ENCODE data around the gene TAB2. TPM values are rescaled to one million over a fixed set of nuclear protein-coding genes. Genes with fewer than 3 reads are reported as not detected.

Gene TAB2
- total and polyA plus RNA-seq, 7 donors, result 33.4 to 149 (median 100) TPM

DNA sequence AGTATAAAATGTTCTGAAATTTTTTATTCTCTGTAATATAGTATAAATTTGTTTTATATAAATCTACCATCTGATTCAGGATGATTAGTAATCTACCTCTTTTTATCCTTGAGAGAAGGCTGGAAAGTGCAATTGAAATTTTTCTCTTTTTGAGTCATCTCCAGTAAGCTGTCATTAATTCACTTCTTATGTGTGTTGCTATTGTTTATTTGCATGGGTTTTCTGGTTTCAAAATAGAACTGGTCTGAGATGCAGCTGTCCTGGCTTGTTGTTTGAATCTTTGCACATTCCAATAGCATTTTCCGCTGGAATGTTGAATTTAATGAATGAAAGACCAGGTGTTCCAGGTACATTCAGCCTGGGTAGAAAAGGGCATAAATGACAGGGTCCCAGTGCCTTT lies 24.3 kb upstream of the TAB2 start:
- TF ChIP-seq CTCF (IDR thresholded peaks at IDR 0.05) (no peak), POLR2A (IDR thresholded peaks at IDR 0.05) (no peak), EP300 (IDR thresholded peaks at IDR 0.05) (no peak), POLR2AphosphoS5 (IDR thresholded peaks at IDR 0.05) (no peak)
- intact Hi-C loops (cut with DNase I), result no loop called here

DNA sequence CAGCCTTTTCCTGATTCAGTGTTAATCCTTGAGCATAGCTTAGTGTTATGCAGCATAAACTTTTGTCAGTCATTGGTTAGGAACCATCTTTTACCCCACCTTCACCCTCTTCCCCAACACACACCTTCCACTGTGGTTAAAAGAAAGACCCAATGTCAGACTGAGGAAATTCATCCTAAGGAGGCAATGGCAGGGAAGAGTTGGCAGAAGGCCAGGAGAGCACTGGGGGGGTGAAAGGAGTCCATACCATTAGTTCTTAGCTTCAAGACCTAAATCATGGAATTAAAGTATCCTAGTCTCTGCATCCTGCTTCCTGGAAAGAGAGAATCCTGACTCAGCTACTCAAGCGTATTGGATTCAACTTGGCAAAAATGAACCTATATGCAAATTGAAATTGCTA lies 16.9 kb upstream of the TAB2 start:
- DNase-seq, result no peak
- WGBS, 2 donors, result 99 to 100% methylated on average over 1 of the region's 1 CpG
- no peaks in the 10 kb centered on the region for H3K36me3 ChIP-seq
- TF ChIP-seq POLR2A (IDR thresholded peaks at IDR 0.05) (no peak), EP300 (IDR thresholded peaks at IDR 0.05) (no peak)
- no peaks in the 10 kb centered on the region for H3K4me1 ChIP-seq
- intact Hi-C loops (cut with DNase I), result no loop called here
- no peak overlapping the region for H3K4me3 ChIP-seq
- no peak overlapping the region for H3K27ac ChIP-seq
- no peaks in the 10 kb centered on the region for H3K27me3 ChIP-seq
- no peaks in the 10 kb centered on the region for H3K9me3 ChIP-seq

More for the DNA sequence above, 24.3 kb upstream of the TAB2 start:
- Histone ChIP-seq H3K27ac (no peak overlapping the region), H3K36me3 (no peaks in the 10 kb centered on the region), H3K4me3 (no peak overlapping the region), H3K9me3 (no peaks in the 10 kb centered on the region), H3K27me3 (no peaks in the 10 kb centered on the region), H3K4me1 (no peaks in the 10 kb centered on the region)
- no peak for DNase-seq
- 92% methylated on average over 1 of the region's 1 CpG for WGBS, 2 donors

GRCh38 chr6:149302723-149303122 lies 14.8 kb upstream of the TAB2 start:
- intact Hi-C loops (cut with DNase I), result no loop called here
- DNase-seq, result no peak
- Histone ChIP-seq H3K27ac (no peak overlapping the region), H3K4me3 (no peak overlapping the region), H3K36me3 (no peaks in the 10 kb centered on the region), H3K9me3 (no peaks in the 10 kb centered on the region), H3K27me3 (no peaks in the 10 kb centered on the region), H3K4me1 (no peaks in the 10 kb centered on the region)
- 93% methylated on average over 3 of the region's 3 CpGs for WGBS, 2 donors
- no peak for TF ChIP-seq CTCF (IDR thresholded peaks at IDR 0.05)
- no peak for TF ChIP-seq POLR2AphosphoS5 (IDR thresholded peaks at IDR 0.05)
- TF ChIP-seq POLR2A (IDR thresholded peaks at IDR 0.05), result no peak
- TF ChIP-seq EP300 (IDR thresholded peaks at IDR 0.05), result no peak

- Histone ChIP-seq H3K27ac (no peak overlapping the region), H3K4me1 (no peaks in the 10 kb centered on the region), H3K4me3 (no peak overlapping the region), H3K36me3 (no peaks in the 10 kb centered on the region), H3K9me3 (no peaks in the 10 kb centered on the region), H3K27me3 (no peaks in the 10 kb centered on the region)
- no peak for TF ChIP-seq POLR2AphosphoS5 (IDR thresholded peaks at IDR 0.05)
- TF ChIP-seq POLR2A (IDR thresholded peaks at IDR 0.05), result no peak
- no peak for TF ChIP-seq EP300 (IDR thresholded peaks at IDR 0.05)
- no peak for TF ChIP-seq CTCF (IDR thresholded peaks at IDR 0.05)
- 89 to 94% methylated on average over 1 of the region's 1 CpG for WGBS, 2 donors
- DNase-seq, result no peak
- intact Hi-C loops (cut with DNase I), result no loop called here
Observed at GRCh38 chr6:149303468-149303867, 14.0 kb upstream of the TAB2 start.

DNA sequence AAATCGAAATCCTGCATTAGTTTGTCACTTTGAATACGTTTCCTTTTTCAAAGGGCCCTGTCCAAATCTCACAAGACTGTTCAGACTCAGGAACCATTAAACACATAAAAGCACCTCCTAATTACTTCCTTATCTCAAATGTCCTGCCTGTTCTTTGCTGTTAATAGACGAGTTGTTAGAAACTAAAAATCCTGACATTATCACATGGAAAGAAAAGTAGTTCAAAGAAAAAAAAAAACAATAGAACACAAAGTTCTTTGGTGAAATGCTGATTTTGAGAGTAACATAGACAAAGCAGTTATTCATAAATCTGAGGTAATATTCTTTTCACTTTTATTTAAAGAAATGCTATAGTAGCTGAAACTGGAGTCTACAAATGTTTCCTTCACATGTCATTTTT lies 12.1 kb upstream of the TAB2 start:
- Histone ChIP-seq H3K36me3 (no peaks in the 10 kb centered on the region), H3K27me3 (no peaks in the 10 kb centered on the region), H3K9me3 (no peaks in the 10 kb centered on the region), H3K4me3 (no peak overlapping the region), H3K4me1 (no peaks in the 10 kb centered on the region), H3K27ac (no peak overlapping the region)
- intact Hi-C loops (cut with DNase I), result no loop called here
- no peak for DNase-seq
- 13 to 39% methylated on average over 3 of the region's 3 CpGs for WGBS, 2 donors
- no peak for TF ChIP-seq POLR2A (IDR thresholded peaks at IDR 0.05)
- no peak for TF ChIP-seq POLR2AphosphoS5 (IDR thresholded peaks at IDR 0.05)
- TF ChIP-seq CTCF (IDR thresholded peaks at IDR 0.05), result no peak
- no peak for TF ChIP-seq EP300 (IDR thresholded peaks at IDR 0.05)
